ENCODE measurements around the gene TBC1D3I. TPM values are rescaled to one million over a fixed set of nuclear protein-coding genes. Genes with fewer than 3 reads are reported as not detected.
"Not testable (repeated sequence)": the region's sequence is repeated elsewhere in the genome, so short reads cannot be mapped to it uniquely, and the experiment has no call there.

The TBC1D3I gene
- total RNA-seq, 1 donor from 2014 or later = 4.4 TPM

- ATAC-seq (ENCODE audit: low read depth) = no peak
- no peak overlapping the region for H3K4me3 Mint-ChIP-seq
- no peaks in the 10 kb centered on the region for H3K36me3 Mint-ChIP-seq (ENCODE audit: low read depth)
- H3K27me3 Mint-ChIP-seq = peaks cover 5% of the 10 kb centered on the region
- no peak for DNase-seq
- ChIA-PET POLR2A (interaction anchor here (1.5 to 2.8 kb wide), 2 partner anchors 13 to 119 kb away, joined by 4 to 9 read pairs; partner anchors contain the start of genes CCL3, CCL3L1 and CCL3L3), CTCF (no interaction called here)
- no peak for TF ChIP-seq CTCF (IDR thresholded peaks at IDR 0.05)
- peaks cover 43% of the 10 kb centered on the region for H3K4me1 Mint-ChIP-seq
- H3K9me3 Mint-ChIP-seq = no peaks in the 10 kb centered on the region
- intact Hi-C loops (cut with micrococcal nuclease) = no loop called here
- no peak overlapping the region for H3K27ac Mint-ChIP-seq
Measured at GRCh38 chr17:36209575-36209974, 54.8 kb downstream of the TBC1D3I start.

- intact Hi-C loops (cut with micrococcal nuclease); ATAC-seq (ENCODE audit: low read depth); DNase-seq; H3K9me3 Mint-ChIP-seq; H3K36me3 Mint-ChIP-seq (ENCODE audit: low read depth); CTCF ChIA-PET; H3K27me3 Mint-ChIP-seq; POLR2A ChIA-PET: not testable (repeated sequence)
- Mint-ChIP-seq H3K4me1 (peaks cover 53% of the 10 kb centered on the region), H3K4me3 (peak overlapping the region; percentile 32), H3K27ac (peak overlapping the region; percentile 18)
Measured at GRCh38 chr17:36207383-36207782, 57.0 kb downstream of the TBC1D3I start.

- not testable (repeated sequence) for ATAC-seq (ENCODE audit: low read depth)
Measured at GRCh38 chr17:36206486-36206821, 57.9 kb downstream of the TBC1D3I start.

GRCh38 chr17:36205637-36206485 is 58.5 kb downstream of the TBC1D3I start:
- CTCF ChIA-PET = interaction anchor here (0.8 kb wide), 1 partner anchor 57 kb away, joined by 3 read pairs; no protein-coding TSS in a partner anchor
- peaks cover 50% of the 10 kb centered on the region for H3K4me1 Mint-ChIP-seq
- DNase-seq = no peak

More at GRCh38 chr17:36206486-36206821, 57.9 kb downstream of the TBC1D3I start:
- intact Hi-C loops (cut with micrococcal nuclease); H3K36me3 Mint-ChIP-seq (ENCODE audit: low read depth); DNase-seq; H3K27ac Mint-ChIP-seq; H3K9me3 Mint-ChIP-seq: not testable (repeated sequence)
- Mint-ChIP-seq H3K4me1 (peaks cover 55% of the 10 kb centered on the region), H3K4me3 (peak overlapping the region; percentile 13), H3K27me3 (peaks cover 10% of the 10 kb centered on the region)
- ChIA-PET CTCF (interaction anchor here (0.8 kb wide), 1 partner anchor 57 kb away, joined by 3 read pairs; no protein-coding TSS in a partner anchor), POLR2A (interaction anchor here (0.6 to 1.3 kb wide), 2 partner anchors 9 to 584 kb away, joined by 3 to 7 read pairs; no protein-coding TSS in a partner anchor)

GRCh38 chr17:36204724-36205500 is 59.5 kb downstream of the TBC1D3I start:
- Mint-ChIP-seq H3K27ac (no peak overlapping the region), H3K36me3 (ENCODE audit: low read depth) (no peaks in the 10 kb centered on the region), H3K4me1 (peaks cover 41% of the 10 kb centered on the region), H3K27me3 (peaks cover 11% of the 10 kb centered on the region), H3K4me3 (no peak overlapping the region), H3K9me3 (no peaks in the 10 kb centered on the region)
- intact Hi-C loops (cut with micrococcal nuclease) = no loop called here
- ATAC-seq (ENCODE audit: low read depth) (no peak), DNase-seq (no peak)
- TF ChIP-seq CTCF (IDR thresholded peaks at IDR 0.05) = no peak
- POLR2A ChIA-PET = no interaction called here
- CTCF ChIA-PET = no interaction called here

More at GRCh38 chr17:36205637-36206485, 58.5 kb downstream of the TBC1D3I start:
- ATAC-seq (ENCODE audit: low read depth) = no peak
- POLR2A ChIA-PET = interaction anchor here (1.3 kb wide), 1 partner anchor 9 kb away, joined by 7 read pairs; no protein-coding TSS in a partner anchor
- no peaks in the 10 kb centered on the region for H3K9me3 Mint-ChIP-seq
- no peak for TF ChIP-seq CTCF (IDR thresholded peaks at IDR 0.05)
- H3K4me3 Mint-ChIP-seq = no peak overlapping the region
- intact Hi-C loops (cut with micrococcal nuclease) = no loop called here
- peaks cover 11% of the 10 kb centered on the region for H3K27me3 Mint-ChIP-seq
- H3K27ac Mint-ChIP-seq = no peak overlapping the region
- H3K36me3 Mint-ChIP-seq (ENCODE audit: low read depth) = no peaks in the 10 kb centered on the region

Other genes with a start within 250 kb of the TBC1D3I start
- gene CCL23, start 246.6 kb downstream of the TBC1D3I start, total RNA-seq = not detected in 2 replicates
- gene CCL18, start 200.3 kb downstream of the TBC1D3I start, total RNA-seq = not detected in 2 replicates
- 74.4 and 74.5 TPM in 2 replicates for gene CCL3, start 174.4 kb downstream of the TBC1D3I start, total RNA-seq
- 68.8 and 82.1 TPM in 2 replicates for gene CCL4, start 160.7 kb downstream of the TBC1D3I start, total RNA-seq
- gene TBC1D3B, start 87.9 kb downstream of the TBC1D3I start, total RNA-seq = 8.3 and 12.8 TPM in 2 replicates
- gene CCL3L1, start 67.8 kb downstream of the TBC1D3I start, total RNA-seq = 7.3 and 9.5 TPM in 2 replicates
- 16.3 and 18.7 TPM in 2 replicates for gene CCL4L2, start 53.5 kb downstream of the TBC1D3I start, total RNA-seq
- not detected in 2 replicates for gene TBC1D3G, start 59.3 kb upstream of the TBC1D3I start, total RNA-seq
- not detected in 2 replicates for gene TBC1D3H, start 123.9 kb upstream of the TBC1D3I start, total RNA-seq
- 35.5 and 37.0 TPM in 2 replicates for gene ZNHIT3, start 222.1 kb upstream of the TBC1D3I start, total RNA-seq